Fibroblast of skin of left biceps (primary cell): ENCODE data around the gene ZNF226.
"Not testable (repeated sequence)": the region's sequence is repeated elsewhere in the genome, so short reads cannot be mapped to it uniquely, and the experiment has no call there.

Experiments
- DNase-seq, 2 experiments: peaks; one replicate each; pipeline ENCODE4 v3.0.0-alpha.2; 2013; ENCODE audit warnings: low read depth in 2 of 2

ZNF226 gene

GRCh38 chr19:44164673-44165512 lies at the start of gene ZNF226:
TSS of gene ZNF226 (plus strand) at chr19:44165100. CDS start at chr19:44170081, 4,981 bp downstream.
- peak; percentile 95 to 96 for DNase-seq

GRCh38 chr19:44121162-44121561 lies 43.7 kb upstream of the ZNF226 start:
- not testable (repeated sequence) for DNase-seq

DNA sequence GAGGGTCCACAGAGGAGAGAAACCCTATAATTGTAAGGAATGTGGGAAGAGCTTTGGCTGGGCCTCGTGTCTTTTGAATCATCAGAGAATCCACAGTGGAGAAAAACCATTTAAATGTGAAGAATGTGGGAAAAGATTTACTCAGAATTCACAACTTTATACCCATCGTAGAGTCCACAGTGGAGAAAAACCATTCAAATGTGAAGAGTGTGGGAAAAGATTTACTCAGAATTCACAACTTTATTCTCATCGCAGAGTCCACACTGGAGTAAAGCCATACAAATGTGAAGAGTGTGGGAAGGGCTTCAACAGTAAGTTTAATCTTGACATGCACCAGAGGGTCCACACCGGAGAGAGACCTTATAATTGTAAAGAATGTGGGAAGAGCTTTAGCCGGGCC lies 32.9 kb upstream of the ZNF226 start:
- DNase-seq: no peak

DNA sequence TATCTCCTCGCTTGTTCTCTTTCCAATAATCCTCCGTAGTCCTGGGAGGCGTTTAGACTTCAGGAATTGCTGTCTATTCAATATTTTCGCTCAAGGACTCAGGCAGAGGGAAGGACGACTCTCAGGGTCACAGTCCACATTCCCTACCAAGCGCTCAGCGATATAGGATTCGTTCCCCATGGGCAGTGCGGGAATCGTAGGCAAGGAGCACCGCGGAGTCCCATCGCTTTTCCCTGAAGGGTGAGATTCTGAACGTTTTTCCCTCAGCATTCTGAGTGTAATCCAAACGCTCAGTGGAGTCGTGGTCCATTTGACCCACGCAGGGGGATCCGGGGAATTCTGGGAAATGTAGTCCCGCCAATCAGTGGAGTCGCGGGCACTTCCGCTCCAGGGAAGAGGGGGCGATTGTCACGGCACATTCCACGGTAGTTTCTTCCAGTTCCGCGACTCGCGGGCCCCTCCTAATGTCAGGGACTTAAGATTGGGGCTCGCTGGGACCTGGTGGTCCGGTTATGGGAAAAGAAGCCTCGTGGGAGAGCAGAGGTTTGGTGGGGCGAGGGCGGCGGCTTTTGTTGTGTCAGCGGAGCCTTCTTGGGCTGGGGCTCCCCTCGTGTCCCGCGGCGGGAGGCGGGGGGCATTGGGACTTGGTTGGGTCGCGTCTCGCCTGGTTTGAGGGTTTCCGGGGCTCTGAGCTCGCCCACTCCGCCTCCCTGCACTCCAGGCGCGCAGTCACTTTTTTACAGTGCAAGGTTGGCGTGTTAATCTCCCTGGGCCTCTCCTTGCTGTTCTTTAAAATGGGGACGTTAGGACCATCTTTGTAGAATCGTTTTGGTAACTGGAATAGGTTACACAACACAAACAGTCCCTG lies 23.5 kb upstream of the ZNF226 start, which contains the start of gene ZNF234:
TSS of gene ZNF234 (plus strand) at position 364 of the 868 bp plus-strand sequence. CDS start 3,079 bp downstream, outside the sequence.
- peak; percentile 47 to 50 for DNase-seq

- DNase-seq: no peak
Observed at GRCh38 chr19:44142059-44142433, 22.9 kb upstream of the ZNF226 start.

DNA sequence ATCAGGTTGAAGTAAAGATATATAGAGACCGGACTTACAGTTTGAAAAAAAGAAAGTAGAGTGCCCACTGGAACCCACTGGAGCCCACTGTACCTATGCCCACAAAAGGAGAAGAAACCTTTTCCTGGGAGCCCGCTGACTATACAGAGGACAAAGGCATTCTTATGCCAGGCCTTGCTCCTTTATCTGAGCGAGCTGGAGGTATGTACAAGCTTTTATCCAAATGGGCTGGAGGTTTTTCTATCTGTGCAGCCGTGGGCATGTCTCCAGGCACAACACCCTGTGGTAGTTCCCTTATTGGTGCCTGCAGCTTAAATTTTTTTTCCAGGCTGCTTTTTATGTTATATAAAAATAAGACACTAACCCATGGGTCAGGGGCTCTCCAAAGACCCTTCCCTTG lies 15.1 kb upstream of the ZNF226 start:
- no peak for DNase-seq

DNA sequence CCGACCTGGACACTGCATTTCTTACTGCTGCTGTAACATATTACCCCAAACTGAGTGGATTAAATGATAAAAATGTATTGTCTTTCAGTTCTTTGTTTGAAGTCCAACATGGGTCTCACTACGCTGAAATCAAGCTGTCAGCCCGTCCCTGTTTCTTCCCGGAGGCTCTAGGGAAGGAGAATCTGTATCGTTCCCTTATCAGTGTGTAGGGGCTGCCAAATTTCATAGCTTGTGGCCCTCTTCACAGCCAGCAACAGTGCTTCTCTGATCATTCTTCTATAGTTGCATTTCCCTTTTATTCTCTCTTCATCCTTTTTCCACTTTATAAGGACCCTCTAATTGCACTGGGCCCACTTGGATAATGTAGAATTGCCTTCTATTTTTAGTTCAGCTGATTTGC lies 13.4 kb upstream of the ZNF226 start:
- no peak for DNase-seq

- DNase-seq: no peak
Observed at GRCh38 chr19:44156475-44156874, 8.4 kb upstream of the ZNF226 start.

DNA sequence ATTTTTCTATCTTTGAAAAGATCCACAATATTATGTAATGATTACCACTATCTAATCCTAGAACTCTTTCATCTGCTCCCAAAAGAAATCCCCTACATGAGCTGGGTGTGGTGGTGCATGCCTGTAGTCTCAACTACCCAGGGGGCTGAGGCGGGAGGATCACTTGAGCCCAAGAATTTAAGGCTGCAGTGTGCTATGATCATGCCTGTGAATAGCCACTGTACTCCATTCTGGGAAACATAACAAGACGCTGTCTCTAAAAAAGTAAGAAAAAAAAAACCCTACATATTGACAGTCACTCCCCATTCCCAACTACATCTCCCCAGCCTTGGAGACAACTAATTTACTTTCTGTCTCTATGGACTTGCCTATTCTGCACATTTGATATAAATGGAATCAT lies 1.1 kb upstream of the ZNF226 start:
- no peak for DNase-seq

- DNase-seq: no peak
Observed at GRCh38 chr19:44164327-44164672, 600 bp upstream of the ZNF226 start.

DNA sequence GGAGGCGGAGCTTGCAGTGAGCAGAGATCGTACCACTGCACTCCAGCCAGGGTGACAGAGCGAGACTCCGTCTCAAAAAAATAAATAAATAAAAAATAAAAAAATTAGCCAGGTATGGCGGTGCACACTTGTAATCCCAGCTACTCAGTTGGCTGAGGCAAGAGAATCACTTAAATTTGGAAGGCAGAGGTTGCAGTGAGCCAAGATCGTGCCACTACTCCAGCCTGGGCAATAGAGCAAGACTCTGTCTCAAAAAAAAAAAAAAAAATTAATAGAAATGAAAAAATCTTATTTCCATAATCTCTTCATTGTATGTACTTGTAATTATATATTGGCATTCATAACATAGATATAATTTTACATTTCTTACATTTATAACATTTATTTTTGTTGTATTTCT lies 5.8 kb downstream of the ZNF226 start:
- not testable (repeated sequence) for DNase-seq

DNA sequence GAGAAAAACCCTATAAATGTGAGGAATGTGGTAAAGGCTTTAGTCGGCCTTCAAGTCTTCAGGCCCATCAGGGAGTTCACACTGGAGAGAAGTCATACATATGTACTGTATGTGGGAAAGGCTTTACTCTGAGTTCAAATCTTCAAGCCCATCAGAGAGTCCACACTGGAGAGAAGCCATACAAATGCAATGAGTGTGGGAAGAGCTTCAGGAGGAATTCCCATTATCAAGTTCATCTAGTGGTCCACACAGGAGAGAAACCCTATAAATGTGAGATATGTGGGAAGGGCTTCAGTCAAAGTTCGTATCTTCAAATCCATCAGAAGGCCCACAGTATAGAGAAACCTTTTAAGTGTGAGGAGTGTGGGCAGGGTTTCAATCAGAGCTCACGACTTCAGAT lies 11.7 kb downstream of the ZNF226 start:
- no peak for DNase-seq

- no peak for DNase-seq
Observed at GRCh38 chr19:44180968-44181367, 16.1 kb downstream of the ZNF226 start.

DNA sequence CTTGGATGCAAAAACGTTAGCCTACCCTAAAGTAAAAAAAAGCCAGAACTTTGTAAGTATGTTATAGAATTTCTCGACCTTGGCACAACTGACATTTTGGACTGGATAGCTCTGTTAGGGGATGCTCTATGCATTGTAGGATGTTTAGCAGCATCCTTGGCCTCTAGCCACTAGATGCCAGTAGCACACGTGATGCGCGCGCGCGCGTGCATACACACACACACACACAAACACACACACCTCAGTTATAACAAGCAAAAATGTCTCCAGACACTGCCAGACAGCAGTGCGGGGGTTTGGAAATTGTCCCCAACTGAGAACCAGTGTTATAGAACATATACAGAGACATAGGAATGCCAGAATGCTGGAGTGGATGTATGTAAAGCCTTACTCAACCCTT lies 17.2 kb downstream of the ZNF226 start:
- no peak for DNase-seq

DNA sequence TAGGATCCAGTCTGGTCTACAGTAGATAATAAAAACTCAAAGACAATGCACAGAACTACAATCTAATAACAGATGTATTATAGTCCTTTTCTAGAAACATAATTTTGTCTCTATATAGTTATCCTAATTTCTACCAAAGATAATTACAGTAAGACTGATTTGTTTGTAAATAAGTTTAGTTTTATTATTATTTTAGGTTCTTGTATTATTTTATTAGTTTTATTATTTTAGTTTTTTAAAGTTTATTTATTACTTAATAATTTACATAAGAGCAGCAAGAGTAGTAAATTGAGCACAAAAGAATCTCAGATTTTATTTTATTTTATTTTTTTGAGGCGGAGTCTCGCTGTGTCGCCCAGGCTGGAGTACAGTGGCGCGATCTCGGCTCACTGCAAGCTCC lies 25.1 kb downstream of the ZNF226 start:
- no peak for DNase-seq

DNA sequence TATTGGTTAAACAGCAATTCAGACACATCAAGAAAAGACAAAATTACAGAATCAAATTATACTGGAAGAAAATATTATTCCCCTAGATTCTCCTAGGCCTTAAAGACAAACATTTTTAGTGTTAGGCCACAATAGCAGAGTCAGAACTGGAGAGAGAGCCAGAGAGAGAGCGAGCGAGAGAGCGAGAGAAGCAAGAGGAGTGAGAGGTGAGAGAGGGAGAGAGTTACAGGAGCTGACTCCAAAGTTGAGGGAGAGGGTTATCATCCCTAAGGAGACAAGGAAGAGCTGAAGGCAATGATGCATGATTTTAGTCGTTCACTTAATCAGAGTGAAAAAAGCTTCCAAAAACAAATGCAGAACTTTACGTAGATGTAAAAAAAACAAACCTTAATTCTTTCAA lies 27.2 kb downstream of the ZNF226 start:
- no peak for DNase-seq

GRCh38 chr19:44196772-44197171 lies 31.9 kb downstream of the ZNF226 start:
- no peak for DNase-seq

- no peak for DNase-seq
Observed at GRCh38 chr19:44202470-44202869, 37.6 kb downstream of the ZNF226 start.

- DNase-seq: no peak
Observed at GRCh38 chr19:44202974-44203373, 38.1 kb downstream of the ZNF226 start.

DNA sequence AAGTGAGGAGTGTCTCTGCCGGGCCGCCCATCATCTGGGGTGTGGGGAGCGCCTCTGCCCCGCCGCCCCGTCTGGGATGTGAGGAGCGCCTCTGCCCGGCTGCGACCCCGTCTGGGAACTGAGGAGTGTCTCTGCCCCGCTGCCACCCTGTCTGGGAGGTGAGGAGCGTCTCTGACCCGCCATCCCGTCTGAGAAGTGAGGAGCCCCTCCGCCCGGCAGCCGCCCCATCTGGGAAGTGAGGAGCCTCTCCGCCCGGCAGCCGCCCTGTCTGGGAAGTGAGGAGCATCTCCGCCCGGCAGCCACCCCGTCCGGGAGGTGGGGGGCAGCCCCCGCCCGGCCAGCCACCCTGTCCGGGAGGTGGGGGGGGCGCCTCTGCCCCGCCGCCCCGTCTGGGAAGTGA lies 39.0 kb downstream of the ZNF226 start:
- DNase-seq: not testable (repeated sequence)

DNA sequence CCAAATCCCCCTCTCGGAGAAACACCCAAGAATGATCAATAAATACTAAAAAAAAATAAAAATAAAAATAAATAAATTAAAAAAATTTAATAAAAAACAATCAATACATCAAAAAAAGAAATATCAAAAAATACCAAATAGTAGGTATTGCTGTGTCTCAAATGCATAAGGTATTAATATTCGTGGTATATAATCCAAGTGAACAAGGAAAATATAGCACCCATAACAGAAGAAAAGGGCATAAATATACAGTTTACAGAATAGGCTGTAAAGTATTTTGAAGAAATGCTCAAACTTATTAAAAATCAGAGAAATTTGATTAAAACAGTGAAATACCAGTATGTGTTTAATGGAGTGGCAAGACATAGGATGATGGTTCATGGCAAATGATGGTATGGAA lies 39.9 kb downstream of the ZNF226 start:
- DNase-seq: no peak

DNA sequence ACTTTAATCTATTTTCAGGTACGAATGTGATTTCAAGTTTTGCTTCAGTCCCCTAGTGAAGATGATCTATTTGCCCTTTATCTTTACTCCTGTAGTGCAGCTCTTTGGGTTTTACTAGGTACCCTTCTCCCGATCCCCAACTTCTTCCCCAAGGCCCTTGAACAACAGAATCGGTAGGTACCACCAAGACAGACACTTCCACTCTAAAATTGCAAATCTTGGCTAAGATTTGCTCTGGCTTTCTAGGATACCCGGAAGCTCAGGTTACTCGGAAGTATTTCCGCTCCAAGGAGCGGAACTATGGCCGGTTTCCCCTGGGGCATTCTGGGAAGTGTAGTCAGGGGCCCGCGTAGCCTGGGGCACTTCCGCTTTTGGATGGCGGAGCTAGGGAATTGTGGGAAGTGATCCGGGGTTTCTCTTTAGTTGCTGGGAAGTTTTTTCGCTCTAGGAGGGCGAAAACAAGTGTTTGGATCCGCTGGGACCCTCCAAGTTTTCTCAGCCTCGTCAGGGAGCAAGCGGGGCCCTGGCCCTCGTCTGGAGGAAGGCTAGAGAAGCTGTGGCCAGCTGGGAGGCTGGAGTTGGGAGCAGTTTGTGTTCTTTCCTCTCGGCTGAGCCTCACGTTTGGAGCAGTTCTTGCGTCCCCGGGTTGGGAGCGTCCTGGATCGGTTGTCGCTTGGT lies 42.4 kb downstream of the ZNF226 start:
- peak; percentile 88 for DNase-seq
